ENCODE measurements around the gene AADACL4.

AADACL4 gene

GRCh38 chr1:12643785-12644184, at the start of gene AADACL4:
Gene AADACL4, plus strand, starts transcription at chr1:12644085. Its CDS starts 462 bp downstream, at chr1:12644547.
- DNase-seq = peak; percentile 12

GRCh38 chr1:12594490-12594889, 49.4 kb upstream of the AADACL4 start:
- no peak for DNase-seq

- DNase-seq = no peak
These were observed 48.7 kb upstream of the AADACL4 start for GRCh38 chr1:12594966-12595756.

DNA sequence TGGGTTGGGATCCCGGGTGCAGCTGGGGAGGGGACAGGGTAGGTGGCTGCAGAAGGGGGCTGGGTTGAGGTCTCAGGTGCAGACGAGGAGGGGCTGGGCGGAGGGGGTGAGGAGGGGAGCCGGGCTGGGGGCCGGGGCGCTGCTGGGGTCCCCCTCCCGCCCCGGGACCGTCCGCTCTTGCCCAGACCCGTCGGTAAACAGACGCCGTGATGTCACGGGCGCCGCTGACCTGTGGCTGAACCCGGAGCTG, 48.2 kb upstream of the AADACL4 start:
- DNase-seq = no peak

DNA sequence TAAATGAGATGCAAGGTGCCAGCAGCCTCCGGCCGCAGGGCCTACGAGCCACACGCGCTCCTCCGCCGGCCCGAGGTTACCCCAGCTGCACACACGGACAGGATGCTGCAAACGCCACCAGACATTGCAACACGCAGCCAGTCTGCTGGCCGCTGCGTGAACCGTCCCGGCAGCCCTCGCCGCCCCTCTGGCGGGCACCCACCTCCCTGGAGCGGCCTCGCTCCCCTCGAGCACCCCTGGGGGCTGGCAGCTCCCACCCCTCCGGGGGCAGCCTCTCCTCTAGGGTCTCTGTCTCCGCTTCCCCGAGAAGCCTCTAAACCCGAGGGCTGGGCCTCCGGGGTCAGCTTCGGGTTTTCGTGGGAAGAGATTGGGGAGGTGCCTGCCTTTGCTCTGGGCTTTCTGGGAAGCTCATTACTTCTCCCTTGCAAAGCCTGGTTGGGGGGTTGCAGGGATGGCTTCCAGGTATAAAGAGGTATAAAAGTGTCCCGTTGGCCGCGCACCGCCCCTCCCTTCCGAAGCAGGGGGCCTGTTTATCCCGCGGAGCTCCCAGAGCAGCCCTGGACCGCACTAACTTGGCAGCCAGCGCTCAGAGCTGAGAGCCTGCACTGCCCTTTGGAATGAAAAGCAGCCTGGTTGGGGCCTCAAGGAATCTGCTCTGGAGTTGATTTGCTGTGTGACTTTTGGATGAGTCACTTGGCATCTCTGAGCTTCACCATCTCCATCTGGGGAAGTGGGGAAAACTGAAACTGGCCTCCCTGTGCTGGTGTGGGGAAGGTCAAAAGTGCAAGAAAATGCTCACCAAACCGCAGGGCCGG, 47.7 kb upstream of the AADACL4 start:
- DNase-seq = no peak

- DNase-seq = no peak
These were observed 46.1 kb upstream of the AADACL4 start for GRCh38 chr1:12597792-12598191.

DNA sequence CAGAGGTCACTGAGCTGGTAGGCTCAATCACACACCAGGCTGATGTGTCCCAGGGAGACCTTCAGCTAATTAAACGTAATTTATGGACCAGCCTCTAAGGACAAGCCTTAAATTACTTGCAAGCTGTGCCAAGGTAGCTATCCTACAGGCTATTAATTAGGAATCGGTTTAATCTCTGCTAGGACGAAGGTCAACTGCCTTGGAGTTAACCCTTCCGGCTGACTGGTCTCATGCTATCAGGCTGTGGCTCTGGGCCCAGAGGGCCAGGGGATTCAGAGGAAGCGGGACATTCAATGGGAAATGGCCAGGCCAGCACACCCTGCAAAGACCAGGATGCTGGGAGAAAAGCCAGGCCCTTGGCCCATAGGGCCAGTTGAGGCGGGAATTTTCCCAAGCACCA, 44.9 kb upstream of the AADACL4 start:
- no peak for DNase-seq

GRCh38 chr1:12599657-12600056, 44.2 kb upstream of the AADACL4 start:
- no peak for DNase-seq

DNA sequence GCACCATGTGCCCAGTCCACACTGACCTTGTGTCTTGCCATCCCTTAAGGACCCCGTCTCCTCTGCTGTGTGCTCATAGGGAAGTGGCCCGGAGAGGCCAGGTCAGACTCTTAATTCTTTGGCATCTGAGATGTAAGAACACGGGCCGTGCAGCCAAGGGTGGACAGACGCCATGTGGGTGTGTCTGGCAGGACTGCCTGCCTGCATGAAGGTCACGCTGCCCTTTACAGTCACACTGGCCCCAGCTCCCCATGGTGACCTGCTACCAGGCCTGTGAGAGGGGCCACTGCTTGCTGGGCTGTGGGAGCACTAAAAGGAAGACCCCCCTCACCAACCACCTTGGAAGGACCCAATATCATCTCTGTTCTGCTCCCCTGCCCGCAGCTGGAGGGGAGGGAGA, 43.5 kb upstream of the AADACL4 start:
- DNase-seq = no peak

- DNase-seq = peak; percentile 51
These were observed 42.8 kb upstream of the AADACL4 start for GRCh38 chr1:12600880-12601633.

GRCh38 chr1:12601700-12602658, 41.9 kb upstream of the AADACL4 start:
- peak; percentile 94 for DNase-seq

GRCh38 chr1:12602659-12603024, 41.2 kb upstream of the AADACL4 start:
- no peak for DNase-seq

- DNase-seq = no peak
These were observed 40.7 kb upstream of the AADACL4 start for GRCh38 chr1:12603224-12603623.

DNA sequence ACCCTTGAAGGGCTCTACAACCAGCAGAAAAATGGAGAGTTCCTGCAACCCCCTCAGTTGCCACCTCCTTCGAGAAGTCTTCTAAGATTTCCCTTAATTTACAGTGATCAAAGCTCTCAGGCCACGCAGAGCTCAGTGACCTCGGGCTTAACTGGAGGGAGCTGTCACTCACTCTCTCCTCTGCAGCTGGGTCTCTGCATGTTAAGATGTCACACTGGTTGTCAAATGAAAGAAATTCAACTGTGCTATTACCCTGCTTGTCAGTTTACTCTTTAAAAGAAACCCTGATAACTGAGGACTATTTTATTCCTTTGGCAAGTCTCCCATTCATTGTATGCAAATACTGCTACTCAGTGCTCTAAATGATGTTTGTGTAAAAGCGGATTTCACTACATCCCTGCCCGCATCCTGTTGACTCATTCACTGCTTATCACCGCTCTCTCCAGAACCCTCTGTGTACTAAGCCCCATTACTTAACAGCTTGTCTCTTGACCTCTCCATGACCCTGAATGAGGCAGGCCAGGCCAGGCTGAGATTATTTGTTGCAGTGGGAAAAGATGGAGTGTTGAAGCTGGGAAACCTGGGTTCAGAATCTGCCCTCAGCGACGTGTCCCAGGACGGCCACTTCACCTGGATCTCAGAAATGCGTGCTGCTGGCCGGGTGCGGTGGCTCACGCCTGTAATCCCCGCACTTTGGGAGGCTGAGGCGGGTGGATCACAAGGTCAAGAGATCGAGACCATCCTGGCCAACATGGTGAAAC, 39.6 kb upstream of the AADACL4 start:
- DNase-seq = peak; percentile 92

DNA sequence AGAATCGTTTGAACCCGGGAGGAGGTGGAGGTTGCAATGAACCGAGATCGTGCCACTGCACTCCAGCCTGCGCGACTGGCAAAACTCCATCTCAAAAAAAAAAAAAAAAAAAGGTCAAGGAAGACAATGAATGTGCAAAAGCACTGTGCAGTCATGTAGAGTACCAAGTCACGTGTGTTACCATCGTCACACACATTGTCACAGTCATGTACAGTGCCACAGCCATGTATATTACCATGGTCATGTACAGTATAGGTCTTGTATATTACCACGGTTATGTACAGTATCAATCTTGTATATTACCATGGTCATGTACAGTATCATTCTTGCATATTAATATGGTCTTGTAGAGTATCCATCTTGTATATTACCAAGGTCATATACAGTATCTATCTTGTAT, 38.9 kb upstream of the AADACL4 start:
- DNase-seq = no peak

- no peak for DNase-seq
These were observed 36.6 kb upstream of the AADACL4 start for GRCh38 chr1:12607263-12607662.

GRCh38 chr1:12608311-12608957, 35.5 kb upstream of the AADACL4 start:
- no peak for DNase-seq

- DNase-seq = no peak
These were observed 34.3 kb upstream of the AADACL4 start for GRCh38 chr1:12609469-12610003.

GRCh38 chr1:12610305-12610935, 33.5 kb upstream of the AADACL4 start:
- DNase-seq = no peak

GRCh38 chr1:12610941-12611340, 32.9 kb upstream of the AADACL4 start:
- no peak for DNase-seq

- no peak for DNase-seq
These were observed 30.7 kb upstream of the AADACL4 start for GRCh38 chr1:12613180-12613579.

Measured in OCI-M1 (cell line).